Ovary (tissue), 3 donors: ENCODE results near the gene OSBPL2.

Source experiments
- CTCF ChIP-seq, 3 donors: fragments of 450-650 bp in 2 of 3; fragments of 200-600 bp in 1 of 3; IDR thresholded peaks; one replicate each; pipeline versions ENCODE4 v1.5.1 to v1.8.0; 2016 to 2022; ENCODE audit warnings: antibody characterized with exemption in 3 of 3, mild to moderate bottlenecking in 1 of 3
- EP300 ChIP-seq: sonication (generic); formaldehyde crosslinking; IDR thresholded peaks from one replicate; pipeline ENCODE4 v1.6.1; 2017; ENCODE audit warnings: antibody characterized with exemption
- POLR2A ChIP-seq: fragments of 450-650 bp; IDR thresholded peaks from one replicate; pipeline ENCODE4 v1.6.1; 2017; ENCODE audit warnings: antibody characterized with exemption, mild to moderate bottlenecking, moderate library complexity
- donor health status: DM: no; HTN: no; CAD: no.

- TF ChIP-seq CTCF (IDR thresholded peaks at IDR 0.05) (no peak), EP300 (no peak), POLR2A (no peak)
Measured at GRCh38 chr20:62255976-62256375, 17.7 kb downstream of the OSBPL2 start.
